NCI-H345 treated with DMSO at 0.1 percent for 48 hours (cell line): ENCODE measurements around the gene RPS6KA2.

ENCODE experiments used
- DNase-seq: peaks from one replicate; lab custom pipeline; 2025; ENCODE audit not compliant: unreplicated experiment; lab: John Stamatoyannopoulos, UW

Gene RPS6KA2

GRCh38 chr6:166656230-166657151 lies 29.4 kb upstream of the RPS6KA2 start:
- no peak for DNase-seq

- no peak for DNase-seq
Observed at GRCh38 chr6:166655713-166656229, 28.7 kb upstream of the RPS6KA2 start.

- no peak for DNase-seq
Observed at GRCh38 chr6:166655251-166655650, 28.2 kb upstream of the RPS6KA2 start.

GRCh38 chr6:166654573-166654972 lies 27.5 kb upstream of the RPS6KA2 start:
- DNase-seq: no peak

GRCh38 chr6:166653639-166653941 lies 26.5 kb upstream of the RPS6KA2 start:
- DNase-seq: no peak

GRCh38 chr6:166650824-166651807 lies 24.1 kb upstream of the RPS6KA2 start:
- DNase-seq: no peak

- DNase-seq: no peak
Observed at GRCh38 chr6:166650047-166650446, 23.0 kb upstream of the RPS6KA2 start.

- no peak for DNase-seq
Observed at GRCh38 chr6:166648846-166649245, 21.8 kb upstream of the RPS6KA2 start.

GRCh38 chr6:166647896-166648295 lies 20.8 kb upstream of the RPS6KA2 start:
- DNase-seq: no peak

- no peak for DNase-seq
Observed at GRCh38 chr6:166646716-166647115, 19.7 kb upstream of the RPS6KA2 start.

GRCh38 chr6:166645896-166646295 lies 18.8 kb upstream of the RPS6KA2 start:
- DNase-seq: no peak

- DNase-seq: no peak
Observed at GRCh38 chr6:166644681-166645080, 17.6 kb upstream of the RPS6KA2 start.

GRCh38 chr6:166643891-166644590 lies 17.0 kb upstream of the RPS6KA2 start:
- no peak for DNase-seq

GRCh38 chr6:166642646-166643045 lies 15.6 kb upstream of the RPS6KA2 start:
- no peak for DNase-seq

GRCh38 chr6:166640342-166641043 lies 13.4 kb upstream of the RPS6KA2 start:
- no peak for DNase-seq

- no peak for DNase-seq
Observed at GRCh38 chr6:166639921-166640320, 12.9 kb upstream of the RPS6KA2 start.

- no peak for DNase-seq
Observed at GRCh38 chr6:166638573-166638964, 11.5 kb upstream of the RPS6KA2 start.

GRCh38 chr6:166637812-166638572 lies 10.9 kb upstream of the RPS6KA2 start:
- no peak for DNase-seq

GRCh38 chr6:166636934-166637333 lies 9.9 kb upstream of the RPS6KA2 start:
- DNase-seq: no peak
